ENCODE results near the gene CASP1. TPM values are rescaled to one million over a fixed set of nuclear protein-coding genes. Genes with fewer than 3 reads are reported as not detected.

CASP1 gene
- 1.6 TPM for polyA plus RNA-seq (2012; ENCODE audit: insufficient read length, low read depth)

GRCh38 chr11:105034813-105035620, at the start of gene CASP1:
Gene CASP1 (minus strand): TSS chr11:105035144. CDS start chr11:105035113, 31 bp downstream.
- no peak for TF ChIP-seq POLR2AphosphoS5 (IDR thresholded peaks at IDR 0.05; ENCODE audit: low read depth, low read length)
- no peak for TF ChIP-seq TAF1 (IDR thresholded peaks at IDR 0.05; ENCODE audit: borderline replicate concordance, insufficient read depth, low read length)
- no peak for TF ChIP-seq REST (IDR thresholded peaks at IDR 0.05; ENCODE audit: insufficient read depth in 1 of 2, low read depth in 2 of 2, low read length in 2 of 2)
- no peak for TF ChIP-seq SIN3A (IDR thresholded peaks at IDR 0.05; ENCODE audit: borderline replicate concordance, insufficient read depth, low read length)
- no peak for TF ChIP-seq FOXP2 (optimal IDR thresholded peaks at IDR 0.05; ENCODE audit: borderline replicate concordance, extremely low read depth, extremely low read length, insufficient read depth)

- TF ChIP-seq POLR2AphosphoS5 (IDR thresholded peaks at IDR 0.05; ENCODE audit: low read depth, low read length) (no peak), TAF1 (IDR thresholded peaks at IDR 0.05; ENCODE audit: borderline replicate concordance, insufficient read depth, low read length) (no peak), REST (IDR thresholded peaks at IDR 0.05; ENCODE audit: insufficient read depth in 1 of 2, low read depth in 2 of 2, low read length in 2 of 2) (no peak), SIN3A (IDR thresholded peaks at IDR 0.05; ENCODE audit: borderline replicate concordance, insufficient read depth, low read length) (no peak), FOXP2 (optimal IDR thresholded peaks at IDR 0.05; ENCODE audit: borderline replicate concordance, extremely low read depth, extremely low read length, insufficient read depth) (no peak)
Observed at GRCh38 chr11:105081412-105082150, 46.6 kb upstream of the CASP1 start.

- TF ChIP-seq POLR2AphosphoS5 (IDR thresholded peaks at IDR 0.05; ENCODE audit: low read depth, low read length) = no peak
- no peak for TF ChIP-seq FOXP2 (optimal IDR thresholded peaks at IDR 0.05; ENCODE audit: borderline replicate concordance, extremely low read depth, extremely low read length, insufficient read depth)
- TF ChIP-seq SIN3A (IDR thresholded peaks at IDR 0.05; ENCODE audit: borderline replicate concordance, insufficient read depth, low read length) = no peak
- TF ChIP-seq REST (IDR thresholded peaks at IDR 0.05; ENCODE audit: insufficient read depth in 1 of 2, low read depth in 2 of 2, low read length in 2 of 2) = no peak
- TF ChIP-seq TAF1 (IDR thresholded peaks at IDR 0.05; ENCODE audit: borderline replicate concordance, insufficient read depth, low read length) = no peak
Observed at GRCh38 chr11:105078283-105078682, 43.3 kb upstream of the CASP1 start.

- TF ChIP-seq SIN3A (IDR thresholded peaks at IDR 0.05; ENCODE audit: borderline replicate concordance, insufficient read depth, low read length) (no peak), FOXP2 (optimal IDR thresholded peaks at IDR 0.05; ENCODE audit: borderline replicate concordance, extremely low read depth, extremely low read length, insufficient read depth) (no peak), REST (IDR thresholded peaks at IDR 0.05; ENCODE audit: insufficient read depth in 1 of 2, low read depth in 2 of 2, low read length in 2 of 2) (no peak), POLR2AphosphoS5 (IDR thresholded peaks at IDR 0.05; ENCODE audit: low read depth, low read length) (no peak), TAF1 (IDR thresholded peaks at IDR 0.05; ENCODE audit: borderline replicate concordance, insufficient read depth, low read length) (no peak)
Observed at GRCh38 chr11:105074166-105074530, 39.2 kb upstream of the CASP1 start.
